D341Med (cell line): Measurements from ENCODE around the gene SYNGAP1.
"Not testable (repeated sequence)": the region's sequence is repeated elsewhere in the genome, so short reads cannot be mapped to it uniquely, and the experiment has no call there.

ENCODE experiments used
- DNase-seq: peaks from one replicate; pipeline ENCODE4 v3.0.0; 2012; ENCODE audit warnings: low spot score

The SYNGAP1 gene

DNA sequence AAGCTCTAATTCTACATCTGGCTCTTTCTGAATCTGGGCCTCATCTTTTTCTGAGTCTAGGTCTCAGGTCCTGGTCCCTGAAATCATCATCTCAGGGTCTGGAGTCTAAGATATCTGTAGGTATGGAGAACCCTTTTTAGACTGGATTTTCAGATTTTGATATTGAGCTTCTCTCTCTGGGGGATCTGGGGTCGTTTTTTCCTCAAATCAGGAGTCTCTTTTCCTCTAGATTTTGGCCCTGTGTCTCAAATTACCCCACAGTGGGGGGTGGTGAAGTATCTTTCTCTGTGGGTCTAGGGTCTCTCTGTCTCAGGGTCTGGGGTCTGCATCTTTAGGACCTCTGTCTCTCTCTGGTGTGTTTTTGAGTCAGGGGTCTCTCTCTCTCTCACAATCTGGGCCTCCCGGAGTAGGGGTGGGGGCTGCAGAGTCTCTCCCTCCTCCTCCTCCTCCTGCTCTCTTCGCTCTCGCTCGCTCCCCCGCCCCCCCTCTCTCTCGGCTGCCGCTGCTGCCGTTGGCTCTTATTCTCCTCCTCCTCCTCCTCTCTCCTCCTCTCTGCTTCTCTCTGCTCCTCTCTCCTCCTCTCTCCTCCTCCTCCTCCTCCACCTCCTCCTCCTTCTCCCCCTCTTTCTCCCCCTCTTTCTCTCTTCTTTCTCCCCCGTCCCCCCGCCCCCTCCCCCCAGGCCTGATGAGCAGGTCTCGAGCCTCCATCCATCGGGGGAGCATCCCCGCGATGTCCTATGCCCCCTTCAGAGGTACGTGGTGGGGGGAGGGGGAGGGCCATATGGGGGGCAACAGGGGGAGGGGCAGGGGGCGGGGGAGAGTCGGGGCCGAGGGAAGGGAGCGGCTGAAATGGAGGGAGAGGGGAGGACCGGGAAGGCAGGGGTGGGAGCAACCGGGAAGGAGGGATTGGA is at the start of gene SYNGAP1:
TSS of gene SYNGAP1 (plus strand) at position 486 of the 911 bp plus-strand sequence. CDS start at position 686, 200 bp downstream.
- DNase-seq, result no peak

DNA sequence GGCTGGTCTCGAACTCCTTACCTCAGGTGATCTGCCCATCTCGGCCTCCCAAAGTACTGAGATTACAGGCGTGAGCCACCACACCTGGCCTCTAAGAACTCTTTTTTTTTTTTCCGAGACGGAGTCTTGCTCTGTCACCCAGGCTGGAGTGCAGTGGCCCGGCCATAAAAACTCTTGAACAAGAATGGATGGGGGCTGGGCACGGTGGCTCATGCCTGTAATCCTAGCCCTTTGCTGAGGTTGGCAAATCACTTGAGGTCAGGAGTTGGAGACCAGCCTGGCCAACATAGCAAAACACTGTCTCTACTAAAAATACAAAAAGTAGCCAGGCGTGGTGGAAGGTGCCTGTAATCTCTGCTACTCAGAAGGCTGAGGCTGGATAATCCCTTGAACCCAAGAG is 48.0 kb upstream of the SYNGAP1 start:
- not testable (repeated sequence) for DNase-seq

DNA sequence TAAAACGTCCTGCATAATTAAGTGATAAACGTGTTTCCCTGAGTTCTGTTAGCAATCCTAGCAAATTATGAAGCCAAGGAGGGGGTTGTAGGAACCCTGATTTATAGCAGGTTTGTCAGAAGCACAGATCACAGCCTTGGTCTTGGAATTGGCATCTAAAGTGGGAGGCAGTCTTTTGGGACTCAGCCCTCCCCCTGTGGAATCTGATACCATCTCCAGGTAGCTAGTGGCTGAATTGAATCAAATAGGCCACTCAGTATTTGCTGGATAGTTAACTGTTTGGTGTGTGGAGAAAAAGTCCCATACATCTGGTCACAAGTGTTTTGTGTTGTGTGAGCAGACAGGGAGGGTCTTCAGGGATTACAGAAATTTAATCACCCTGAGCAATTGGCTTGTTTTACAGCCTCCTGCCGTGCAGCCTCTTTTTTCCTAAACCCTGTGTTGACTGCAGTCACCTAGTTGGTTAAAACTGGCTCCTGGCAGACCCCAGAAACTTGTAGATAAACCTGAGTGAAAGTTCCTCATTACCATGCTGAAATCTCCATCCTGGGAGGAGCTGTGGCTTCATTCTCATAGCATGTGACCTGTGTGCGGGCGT is 47.2 kb upstream of the SYNGAP1 start:
- DNase-seq, result no peak

DNA sequence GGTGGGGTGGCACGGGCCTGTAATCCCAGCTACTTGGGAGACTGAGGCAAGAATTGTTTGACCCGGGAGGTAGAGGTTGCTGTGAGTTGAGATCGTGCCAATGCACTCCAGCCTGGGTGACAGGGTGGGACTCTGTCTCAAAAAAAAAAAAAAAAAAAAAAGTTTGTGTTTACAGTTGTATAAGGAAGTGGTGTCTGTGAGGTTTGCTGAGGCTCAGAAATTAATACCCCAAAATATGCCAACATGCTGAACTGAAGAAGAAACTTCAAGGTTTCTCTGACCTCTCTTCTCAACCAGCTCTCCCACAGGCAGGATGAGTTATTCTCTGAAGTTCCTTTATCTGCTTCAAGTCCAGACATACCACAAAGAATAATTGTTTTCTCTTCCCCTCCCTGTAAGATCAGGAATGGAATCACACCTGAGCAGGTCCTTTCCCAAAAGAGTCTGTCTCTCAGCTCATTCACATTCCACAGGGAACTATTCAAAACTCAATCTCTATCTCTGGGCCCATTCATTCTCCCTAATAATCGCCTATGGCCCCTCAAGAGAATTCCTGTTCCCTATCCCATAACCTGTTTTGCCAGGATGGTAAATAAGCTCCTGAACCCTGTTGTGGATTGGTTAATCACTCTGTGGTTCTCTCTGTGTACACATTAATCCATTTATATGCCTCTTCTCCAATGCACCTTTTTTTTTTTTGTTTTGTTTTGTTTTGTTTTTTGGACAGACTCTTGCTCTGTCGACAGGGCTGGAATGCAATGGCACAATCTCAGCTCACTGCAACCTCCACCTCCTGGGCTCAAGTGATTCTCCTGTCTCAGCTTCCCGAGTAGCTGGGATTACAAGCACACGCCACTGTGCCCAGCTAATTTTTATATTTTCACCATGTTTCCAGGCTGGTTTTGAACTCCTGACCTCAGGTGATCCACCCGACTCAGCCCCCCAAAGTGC is 45.6 kb upstream of the SYNGAP1 start:
- DNase-seq, result no peak

DNA sequence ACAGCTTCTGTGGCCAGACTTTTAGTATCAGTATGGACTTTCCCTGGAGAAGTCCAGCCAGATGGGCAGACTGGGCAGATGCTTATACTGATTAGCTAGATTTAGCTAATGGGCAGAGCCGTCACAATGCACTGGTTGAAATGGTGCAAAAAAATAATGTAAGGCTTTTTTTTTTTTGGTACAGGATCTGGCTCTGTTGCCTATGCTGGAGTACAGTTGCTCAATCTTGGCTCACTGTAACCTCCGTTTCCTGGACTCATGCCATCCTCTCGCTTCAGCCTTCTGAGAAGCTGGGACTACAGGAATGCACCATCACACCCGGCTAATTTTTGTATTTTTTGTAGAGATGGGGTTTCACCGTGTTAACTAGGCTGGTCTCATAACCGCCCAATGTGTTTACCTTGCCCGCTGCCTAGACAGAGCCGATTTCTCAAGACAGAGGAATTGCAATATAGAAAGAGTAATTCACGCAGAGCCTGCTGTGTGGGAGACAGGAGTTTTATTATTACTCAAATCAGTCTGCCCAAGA is 44.7 kb upstream of the SYNGAP1 start:
- DNase-seq, result no peak

DNA sequence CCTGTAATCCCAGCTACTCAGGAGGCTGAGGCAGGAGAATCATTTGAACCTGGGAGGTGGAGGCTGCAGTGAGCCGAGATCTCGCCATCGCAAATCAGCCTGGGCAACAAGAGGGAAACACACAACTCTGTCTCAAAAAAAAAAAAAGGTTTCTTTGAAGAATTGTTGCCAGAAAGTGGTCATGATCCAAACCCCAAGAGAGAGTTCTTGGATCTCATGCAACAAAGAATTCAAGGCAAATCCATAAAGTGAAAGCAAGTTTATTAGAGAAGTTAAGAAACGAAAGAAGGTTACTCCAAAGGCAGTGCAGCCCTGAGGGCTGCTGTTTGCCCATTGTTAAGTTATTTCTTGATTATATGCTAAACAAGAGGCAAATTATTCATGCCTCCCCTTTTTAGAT is 42.7 kb upstream of the SYNGAP1 start:
- DNase-seq, result no peak

DNA sequence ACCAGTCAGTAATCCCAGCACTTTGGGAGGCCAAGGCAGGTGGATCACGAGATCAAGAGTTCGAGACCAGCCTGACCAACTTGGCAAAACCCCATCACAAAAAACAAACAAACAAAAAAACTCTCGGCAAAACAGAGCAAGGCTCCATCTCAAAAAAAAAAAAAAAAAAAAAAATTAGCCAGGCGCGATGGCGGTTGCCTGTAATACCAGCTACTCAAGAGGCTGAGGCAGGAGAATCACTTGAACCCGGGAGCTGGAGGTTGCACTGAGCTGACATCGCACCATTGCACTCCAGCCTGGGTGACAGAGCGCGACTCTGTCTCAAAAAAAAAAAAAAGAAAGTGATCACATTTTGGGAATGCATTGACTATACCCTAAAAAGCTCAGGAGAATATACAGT is 40.7 kb upstream of the SYNGAP1 start:
- DNase-seq, result not testable (repeated sequence)

DNA sequence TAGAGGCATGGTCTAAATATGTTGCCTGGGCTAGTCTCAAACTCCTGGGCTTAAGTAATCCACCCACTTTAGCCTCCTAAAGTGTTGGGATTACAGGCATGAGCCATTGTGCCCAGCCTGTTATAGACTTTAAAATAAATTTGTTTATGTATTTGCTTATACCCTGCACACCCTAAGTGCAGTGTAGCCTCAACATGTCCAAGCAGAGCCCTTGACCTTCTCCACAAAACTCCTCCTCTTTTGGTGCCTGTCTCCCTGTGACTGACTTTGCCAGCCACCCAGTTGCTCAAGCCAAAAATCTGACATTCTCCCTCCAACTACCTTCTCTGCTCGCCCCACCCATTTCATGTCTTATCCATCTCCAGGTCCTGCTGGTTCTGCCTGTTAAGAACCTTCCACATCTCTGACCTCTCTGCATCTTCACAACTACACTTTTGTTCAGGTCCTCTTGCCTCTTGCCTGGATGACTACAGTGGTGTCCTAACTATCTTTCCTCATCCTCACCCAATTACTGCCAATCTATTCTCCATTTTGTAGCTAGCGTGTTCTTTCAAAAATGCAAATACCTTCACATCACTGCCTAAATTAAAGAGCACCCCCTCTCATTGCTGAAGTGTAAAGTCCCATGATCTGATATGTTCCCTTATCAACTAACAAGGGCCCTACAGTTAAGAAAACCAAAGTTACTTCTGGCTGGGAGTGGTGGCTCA is 39.4 kb upstream of the SYNGAP1 start:
- no peak for DNase-seq

DNA sequence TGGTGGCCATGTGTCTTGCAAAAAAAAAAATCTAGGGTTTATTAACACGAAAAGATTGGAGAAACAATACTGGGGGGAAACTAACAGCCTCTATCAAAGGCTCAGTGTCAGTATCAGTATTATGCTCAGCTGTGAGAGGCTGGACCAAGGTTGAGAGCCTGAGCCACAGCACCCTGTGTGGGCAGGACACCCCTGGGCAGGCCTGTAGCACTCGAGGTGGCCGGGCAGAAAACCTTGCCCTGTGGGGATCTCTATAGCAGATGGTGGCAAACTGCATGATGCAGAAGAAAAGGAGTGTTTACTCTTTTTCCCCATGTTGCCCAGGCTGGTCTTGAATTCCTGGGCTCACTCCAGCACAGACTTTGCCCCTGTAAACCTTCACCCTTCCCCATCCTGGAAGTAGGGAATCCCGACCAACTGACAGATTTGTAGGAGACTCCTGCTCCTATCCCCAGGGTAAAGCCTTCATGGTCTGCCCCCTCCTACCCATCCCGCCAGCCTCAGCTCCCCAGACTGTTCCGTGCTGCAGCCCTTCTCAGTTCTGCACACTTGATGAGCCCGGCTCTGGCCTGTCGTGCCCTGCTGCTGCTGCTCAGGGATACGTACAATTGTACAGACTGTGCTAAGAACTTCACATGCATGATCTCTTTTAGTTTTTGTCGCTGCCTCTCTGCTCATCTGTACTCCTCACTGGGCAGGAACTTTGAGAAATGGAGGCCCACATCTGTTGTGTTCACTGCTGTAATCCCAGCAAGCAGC is 36.3 kb upstream of the SYNGAP1 start:
- DNase-seq, result no peak

DNA sequence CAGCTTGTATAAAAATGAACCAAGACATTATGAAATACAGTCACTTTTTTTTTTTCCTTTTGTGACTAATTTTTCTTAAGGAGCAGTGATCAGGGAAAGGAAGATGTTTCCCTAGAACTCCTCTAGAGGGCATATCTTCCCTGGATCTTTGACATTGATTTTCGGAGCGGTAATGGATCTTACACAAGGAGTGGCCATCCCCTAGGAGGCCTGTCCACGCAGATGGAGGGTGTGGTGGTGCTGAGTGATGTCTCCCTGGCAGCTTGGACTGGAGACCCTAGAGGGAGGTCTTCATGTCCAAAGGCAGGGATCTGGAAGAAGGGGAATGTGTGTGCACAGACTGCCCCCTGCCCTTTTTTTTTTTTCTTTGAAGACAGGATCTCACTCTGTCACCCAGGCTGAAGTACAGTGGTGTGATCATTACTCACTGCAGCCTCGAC is 35.3 kb upstream of the SYNGAP1 start:
- DNase-seq, result no peak

DNA sequence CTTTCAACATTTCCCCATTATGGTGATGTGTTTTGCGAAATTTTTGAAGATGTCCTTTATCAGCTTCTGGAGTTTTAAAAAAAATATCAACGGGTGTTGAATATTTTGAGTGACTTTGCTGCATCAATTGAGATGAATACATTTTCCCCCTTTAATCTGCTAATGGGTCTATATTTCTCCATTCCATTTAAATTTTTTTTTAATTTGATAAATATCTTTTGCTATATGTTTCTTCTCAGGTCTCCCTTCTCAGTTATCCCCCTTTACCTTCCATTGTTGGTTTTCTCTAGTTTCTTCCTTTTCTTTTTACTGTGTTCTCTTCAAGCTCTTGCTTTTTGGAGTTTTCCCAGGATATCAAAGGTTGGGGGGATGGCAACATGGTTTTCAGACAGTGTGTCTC is 29.7 kb upstream of the SYNGAP1 start:
- no peak for DNase-seq

DNA sequence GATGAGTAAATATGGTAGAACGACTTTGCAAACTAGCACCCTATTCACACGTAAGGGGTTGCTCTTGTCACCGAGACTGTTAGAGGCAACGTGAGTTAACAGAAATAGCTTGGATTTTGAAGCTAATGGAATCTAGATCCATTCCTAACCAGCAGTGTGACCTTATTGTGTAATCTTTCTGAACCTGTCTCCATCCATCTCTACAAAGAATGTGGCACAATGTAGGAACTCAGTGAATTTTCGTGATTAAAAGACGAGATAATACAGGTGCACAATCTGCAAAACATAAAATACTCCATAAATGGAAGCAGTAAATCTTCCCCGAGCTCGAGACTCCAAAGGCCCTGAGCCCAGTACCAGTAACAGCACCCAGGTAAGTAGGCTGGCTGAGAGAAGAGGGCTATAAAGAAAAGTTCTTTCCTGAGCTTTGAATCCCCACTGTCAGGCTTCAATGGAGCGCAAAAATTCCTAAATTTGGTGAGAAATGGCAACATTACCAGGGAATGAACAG is 29.0 kb upstream of the SYNGAP1 start:
- no peak for DNase-seq

DNA sequence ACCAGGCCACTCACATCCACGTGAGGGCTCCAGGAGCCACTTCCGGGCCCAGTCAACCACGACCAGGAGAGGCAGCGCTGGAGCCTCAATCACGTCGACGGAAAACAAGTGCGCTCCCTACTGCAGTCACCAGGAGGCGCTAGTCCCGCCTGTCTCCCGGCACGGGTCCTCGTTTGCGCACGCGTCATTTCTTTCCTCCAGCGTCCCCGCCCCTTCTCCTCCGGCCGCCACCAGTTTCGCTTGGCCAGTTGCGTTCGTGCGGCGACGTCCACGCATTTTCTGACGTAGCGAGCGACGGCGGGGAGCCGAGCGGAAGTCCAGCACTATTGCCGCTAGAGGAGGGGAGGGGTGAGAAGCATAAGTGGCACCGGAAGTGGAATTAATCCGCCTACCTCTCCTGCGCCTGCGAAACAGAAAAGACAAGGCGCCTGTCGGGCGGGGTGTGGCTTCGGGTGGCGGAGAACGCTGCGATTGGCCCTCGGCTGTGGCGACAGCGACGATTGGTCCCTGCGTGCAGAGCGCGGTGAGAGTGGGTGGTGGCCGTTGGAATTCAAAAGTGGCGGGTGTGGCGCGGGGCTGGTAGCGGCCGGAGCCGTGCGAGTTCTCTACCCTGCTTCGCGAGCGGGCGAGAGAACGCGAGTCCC is 28.5 kb upstream of the SYNGAP1 start, which contains the start of gene KIFC1:
TSS of gene KIFC1 (plus strand) at position 546 of the 644 bp plus-strand sequence. CDS start 163 bp downstream, outside the sequence.
- peak; percentile 97 for DNase-seq

DNA sequence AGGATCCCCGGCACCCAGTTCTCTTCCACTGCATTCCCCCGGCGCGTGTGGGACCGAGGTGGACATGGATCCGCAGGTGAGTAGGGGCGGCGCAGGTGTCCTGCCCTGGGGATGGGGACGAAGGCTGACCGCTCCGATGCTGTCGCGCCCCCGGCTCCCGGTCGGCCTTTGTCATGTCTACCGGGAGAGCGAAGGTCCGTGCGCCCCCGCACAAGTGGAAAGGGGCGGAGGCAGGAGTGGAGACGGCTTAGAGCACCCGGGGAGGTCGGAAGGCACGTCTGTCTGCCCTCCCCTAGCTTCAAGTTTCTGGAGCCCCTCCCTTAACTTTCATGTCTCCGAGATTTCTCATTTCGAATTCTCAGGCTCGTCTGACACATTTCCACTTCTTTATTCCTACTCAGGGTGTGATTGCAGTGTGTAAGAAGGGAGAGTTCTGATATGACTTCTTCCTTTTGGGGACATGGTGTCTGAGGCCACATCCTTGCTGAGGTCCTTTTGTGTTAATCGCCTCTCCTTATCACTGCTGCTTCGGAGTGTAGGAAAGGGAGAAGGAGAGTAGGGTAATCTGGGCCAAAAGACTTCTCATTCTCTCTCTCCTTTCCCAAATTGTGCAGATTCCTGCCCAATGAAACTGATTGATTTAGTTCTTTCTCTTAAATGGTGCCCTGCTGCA is 27.8 kb upstream of the SYNGAP1 start:
- DNase-seq, result no peak

DNA sequence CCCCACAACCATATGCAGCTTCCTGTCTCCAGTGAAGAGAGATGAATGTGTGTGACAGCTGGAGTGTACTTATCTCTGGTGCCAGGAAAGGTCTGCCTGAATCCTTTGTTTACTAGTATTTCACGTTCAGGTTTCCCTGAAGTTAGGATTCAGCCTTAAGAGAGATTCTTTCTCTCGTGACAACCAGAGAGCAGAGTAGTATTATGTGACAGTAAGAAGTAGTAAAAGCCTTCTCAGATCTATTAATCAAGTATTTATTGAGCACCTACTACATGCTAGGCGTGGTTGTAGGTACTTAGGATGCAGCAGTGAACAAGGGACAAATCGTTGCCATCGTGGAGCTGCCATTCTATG is 27.3 kb upstream of the SYNGAP1 start:
- DNase-seq, result no peak

DNA sequence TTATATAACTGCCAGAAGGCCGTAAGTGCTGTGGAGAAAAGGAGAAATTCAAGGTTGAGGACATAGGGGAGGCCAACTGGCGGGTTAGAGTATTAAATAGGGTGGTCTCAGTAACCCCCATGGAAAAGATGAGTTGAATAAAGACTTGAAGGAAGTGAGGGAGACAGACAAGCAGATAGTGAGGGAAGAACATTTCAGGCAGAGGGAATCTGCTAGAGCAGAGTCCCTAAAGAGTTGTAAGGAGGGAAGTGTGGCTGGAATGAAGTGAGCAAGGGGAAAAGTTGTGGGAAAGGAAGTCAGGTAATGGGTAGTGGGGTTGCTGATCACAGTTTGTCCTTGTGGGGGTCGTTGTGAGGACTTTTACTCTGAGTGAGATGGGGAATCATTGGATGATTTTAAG is 26.9 kb upstream of the SYNGAP1 start:
- DNase-seq, result no peak

DNA sequence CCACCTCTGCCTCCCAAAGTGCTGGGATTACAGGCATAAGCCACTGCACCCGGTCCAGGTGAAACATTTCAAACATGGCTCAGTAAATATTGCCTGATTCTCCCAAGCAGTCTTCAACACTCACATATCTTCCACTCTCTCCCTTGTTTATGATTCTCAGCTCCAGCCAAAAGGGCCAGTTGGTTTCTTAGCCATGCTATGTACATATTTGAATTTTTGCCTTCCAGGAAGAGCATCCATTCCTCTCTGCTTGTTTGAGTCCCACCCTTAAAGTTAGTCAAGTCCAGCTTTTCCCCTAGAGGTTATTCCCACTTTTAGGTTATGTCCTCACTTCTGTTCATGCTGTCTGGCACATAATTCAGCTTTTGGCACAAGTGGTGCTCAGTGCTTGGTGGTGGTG is 22.3 kb upstream of the SYNGAP1 start:
- no peak for DNase-seq

DNA sequence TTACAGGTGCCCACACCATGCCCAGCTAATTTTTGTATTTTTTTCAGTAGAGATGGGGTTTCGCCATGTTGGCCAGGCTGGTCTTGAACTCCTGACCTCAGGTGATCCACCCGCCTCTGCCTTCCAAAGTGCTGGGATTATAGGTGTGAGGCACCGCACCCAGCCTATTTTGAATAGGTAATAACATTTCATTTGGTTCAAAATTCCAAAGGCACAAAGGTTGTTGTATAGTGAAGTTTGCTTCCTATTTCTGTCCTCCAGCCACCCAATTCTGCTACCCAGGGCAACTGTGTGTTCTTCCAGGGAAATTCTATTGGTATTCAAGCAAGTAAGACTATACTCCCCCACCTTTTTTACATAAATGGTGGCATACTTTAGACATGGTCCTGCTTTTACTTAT is 21.3 kb upstream of the SYNGAP1 start:
- not testable (repeated sequence) for DNase-seq

DNA sequence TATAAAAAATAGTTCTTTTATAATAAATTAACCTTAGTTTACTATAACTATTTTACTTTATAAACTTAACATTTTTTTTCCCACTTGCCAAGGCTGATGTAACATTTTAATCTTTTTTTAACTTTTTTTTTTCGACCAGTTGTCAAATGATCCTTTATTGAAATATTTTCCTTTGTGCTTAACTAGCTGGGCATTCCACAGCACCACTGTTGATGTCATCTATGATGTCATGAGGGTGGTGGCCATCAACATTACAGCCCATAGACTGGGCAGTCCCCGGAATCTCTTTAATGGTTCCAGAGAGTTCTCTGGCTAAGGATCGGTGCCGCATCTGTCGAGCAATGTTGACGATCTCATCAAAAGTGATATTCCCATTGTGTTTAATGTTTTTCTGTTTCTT is 20.0 kb upstream of the SYNGAP1 start:
- DNase-seq, result not testable (repeated sequence)
